ENCODE data around the gene PTS.

GRCh38 chr11:112271242-112271641, 45.0 kb downstream of the PTS start:
- TF ChIP-seq CTCF (IDR thresholded peaks at IDR 0.05; ENCODE audit: low read depth, low read length, missing input control) (no peak), EGR1 (IDR thresholded peaks at IDR 0.05; ENCODE audit: low read depth in 2 of 2) (no peak), MAX (IDR thresholded peaks at IDR 0.05) (no peak), JUND (IDR thresholded peaks at IDR 0.05) (no peak), NR2F2 (IDR thresholded peaks at IDR 0.05) (no peak), RAD21 (IDR thresholded peaks at IDR 0.05) (no peak), TAF1 (conservative IDR thresholded peaks at IDR 0.05) (no peak), GABPA (IDR thresholded peaks at IDR 0.05 in 1 of 2, conservative IDR thresholded peaks at IDR 0.05 in 1 of 2) (no peak)

All from liver (tissue), 3 donors.